Stomach (tissue), 4 donors: ENCODE results near the gene CISH.

ENCODE experiments used
- POLR2A ChIP-seq, 4 donors: fragments of 450-650 bp; IDR thresholded peaks; one replicate each; pipeline ENCODE4 v1.6.1; 2016; ENCODE audit warnings: antibody characterized with exemption in 4 of 4, control low read depth in 2 of 4, mild to moderate bottlenecking in 1 of 4, moderate library complexity in 1 of 4
- POLR2AphosphoS5 ChIP-seq, 3 donors: sonication (generic); formaldehyde crosslinking; IDR thresholded peaks; one replicate each; pipeline ENCODE4 v1.6.1; 2016; ENCODE audit warnings: antibody characterized with exemption in 3 of 3

DNA sequence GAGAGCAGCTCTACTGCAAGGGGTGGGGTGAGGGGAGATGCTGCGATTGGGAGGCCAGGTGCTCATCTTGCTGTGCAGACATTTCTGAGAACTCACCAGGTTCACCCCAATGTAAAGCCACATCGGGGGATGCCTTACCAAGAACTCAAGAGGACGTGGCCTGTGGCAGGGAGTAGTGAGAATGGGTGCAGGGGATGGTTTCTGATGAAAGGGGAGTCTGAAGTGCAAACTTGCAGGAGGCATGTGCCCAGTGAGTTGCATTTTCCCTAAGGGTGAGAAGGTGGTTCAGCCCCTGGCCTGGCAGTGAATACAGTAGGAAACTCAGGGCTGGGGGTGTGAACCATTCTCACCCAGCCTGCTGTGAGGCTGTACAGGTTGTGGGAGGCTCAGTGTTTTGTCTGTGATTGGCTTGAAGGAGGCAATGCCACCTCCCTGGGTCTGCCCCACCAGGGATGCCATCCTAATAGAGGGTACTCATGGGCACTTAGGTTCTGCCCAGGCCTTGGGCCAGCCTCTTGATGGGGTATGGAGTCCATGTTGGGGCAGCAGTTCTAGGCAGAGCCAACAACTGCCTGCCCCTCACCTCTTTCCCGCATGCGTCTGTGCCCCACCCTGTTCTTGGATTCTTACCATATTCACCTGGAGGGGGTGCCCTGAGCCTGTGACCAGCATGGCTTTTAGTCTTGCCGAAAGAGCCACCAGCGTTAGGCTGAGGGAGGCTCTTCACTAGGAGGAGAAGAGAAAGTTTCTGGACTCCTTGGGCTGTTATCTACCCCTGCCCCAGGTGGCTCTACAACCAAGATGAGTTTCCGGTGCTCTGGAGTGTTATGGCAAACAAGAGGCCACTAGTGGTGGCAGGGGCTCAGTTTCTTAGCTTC, 37.8 kb downstream of the CISH start:
- TF ChIP-seq POLR2A (IDR thresholded peaks at IDR 0.05) (no peak), POLR2AphosphoS5 (IDR thresholded peaks at IDR 0.05) (no peak)
